ENCODE measurements around the gene BLOC1S4. TPM values are rescaled to one million over a fixed set of nuclear protein-coding genes. Genes with fewer than 3 reads are reported as not detected.

The BLOC1S4 gene
- total and polyA plus RNA-seq, 12 donors = 6.5 to 31.7 (median 17.5) TPM

DNA sequence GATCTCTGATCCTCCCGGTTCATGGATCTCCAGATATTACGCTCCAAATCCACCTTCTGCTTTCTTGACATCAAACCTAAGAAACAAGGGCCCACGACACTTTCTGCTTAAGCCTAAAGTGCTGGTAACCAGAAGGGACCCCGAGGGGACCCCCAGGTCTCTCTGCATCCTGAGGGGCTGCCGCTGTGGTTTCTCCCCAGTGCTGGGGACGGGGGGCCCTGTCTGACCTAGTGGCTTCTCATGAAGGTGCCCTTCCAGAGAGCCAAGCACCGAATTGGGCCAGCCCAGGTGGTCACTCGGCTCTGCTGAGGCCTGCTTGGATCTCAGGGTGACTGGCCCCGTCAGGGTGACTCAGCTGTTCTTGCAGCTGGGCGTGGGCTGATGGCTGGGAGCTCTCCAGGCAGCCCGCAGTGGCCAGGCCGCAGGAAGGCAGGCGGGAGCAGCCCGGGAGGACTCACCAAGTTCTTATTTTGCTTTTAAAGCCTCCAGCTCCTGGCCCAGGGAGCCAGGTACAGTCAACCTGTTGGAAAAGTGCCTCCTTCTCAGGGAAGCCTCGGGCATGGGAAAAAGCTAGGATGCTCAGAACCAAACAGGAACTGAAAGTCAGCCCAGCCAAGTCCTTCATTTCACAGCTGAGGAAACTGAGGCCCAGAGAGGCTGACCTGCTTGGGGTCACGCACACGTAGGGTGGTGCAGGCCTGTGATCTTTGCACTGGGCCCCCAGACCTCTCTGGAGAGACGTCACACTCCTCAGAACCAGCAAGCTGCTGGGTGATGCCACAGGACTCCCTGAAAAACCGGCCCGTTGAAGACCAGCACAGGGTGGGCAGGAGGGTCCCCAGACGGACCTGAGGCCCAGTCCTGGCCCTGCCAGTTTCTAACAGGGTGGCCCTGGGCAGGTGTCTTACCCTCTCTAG, 16.7 kb downstream of the BLOC1S4 start:
- TF ChIP-seq POLR2A (IDR thresholded peaks at IDR 0.05) = peak in 1 of 2 donors; percentile 72
- TF ChIP-seq, protein P1, sequence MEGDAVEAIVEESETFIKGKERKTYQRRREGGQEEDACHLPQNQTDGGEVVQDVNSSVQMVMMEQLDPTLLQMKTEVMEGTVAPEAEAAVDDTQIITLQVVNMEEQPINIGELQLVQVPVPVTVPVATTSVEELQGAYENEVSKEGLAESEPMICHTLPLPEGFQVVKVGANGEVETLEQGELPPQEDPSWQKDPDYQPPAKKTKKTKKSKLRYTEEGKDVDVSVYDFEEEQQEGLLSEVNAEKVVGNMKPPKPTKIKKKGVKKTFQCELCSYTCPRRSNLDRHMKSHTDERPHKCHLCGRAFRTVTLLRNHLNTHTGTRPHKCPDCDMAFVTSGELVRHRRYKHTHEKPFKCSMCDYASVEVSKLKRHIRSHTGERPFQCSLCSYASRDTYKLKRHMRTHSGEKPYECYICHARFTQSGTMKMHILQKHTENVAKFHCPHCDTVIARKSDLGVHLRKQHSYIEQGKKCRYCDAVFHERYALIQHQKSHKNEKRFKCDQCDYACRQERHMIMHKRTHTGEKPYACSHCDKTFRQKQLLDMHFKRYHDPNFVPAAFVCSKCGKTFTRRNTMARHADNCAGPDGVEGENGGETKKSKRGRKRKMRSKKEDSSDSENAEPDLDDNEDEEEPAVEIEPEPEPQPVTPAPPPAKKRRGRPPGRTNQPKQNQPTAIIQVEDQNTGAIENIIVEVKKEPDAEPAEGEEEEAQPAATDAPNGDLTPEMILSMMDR (IDR thresholded peaks at IDR 0.05) = no peak
- WGBS, 4 donors = 55 to 75% (median 58%) methylated on average over 9 to 21 of the region's 21 CpGs
- intact Hi-C loops (cut with DNase I) = no loop called here

DNA sequence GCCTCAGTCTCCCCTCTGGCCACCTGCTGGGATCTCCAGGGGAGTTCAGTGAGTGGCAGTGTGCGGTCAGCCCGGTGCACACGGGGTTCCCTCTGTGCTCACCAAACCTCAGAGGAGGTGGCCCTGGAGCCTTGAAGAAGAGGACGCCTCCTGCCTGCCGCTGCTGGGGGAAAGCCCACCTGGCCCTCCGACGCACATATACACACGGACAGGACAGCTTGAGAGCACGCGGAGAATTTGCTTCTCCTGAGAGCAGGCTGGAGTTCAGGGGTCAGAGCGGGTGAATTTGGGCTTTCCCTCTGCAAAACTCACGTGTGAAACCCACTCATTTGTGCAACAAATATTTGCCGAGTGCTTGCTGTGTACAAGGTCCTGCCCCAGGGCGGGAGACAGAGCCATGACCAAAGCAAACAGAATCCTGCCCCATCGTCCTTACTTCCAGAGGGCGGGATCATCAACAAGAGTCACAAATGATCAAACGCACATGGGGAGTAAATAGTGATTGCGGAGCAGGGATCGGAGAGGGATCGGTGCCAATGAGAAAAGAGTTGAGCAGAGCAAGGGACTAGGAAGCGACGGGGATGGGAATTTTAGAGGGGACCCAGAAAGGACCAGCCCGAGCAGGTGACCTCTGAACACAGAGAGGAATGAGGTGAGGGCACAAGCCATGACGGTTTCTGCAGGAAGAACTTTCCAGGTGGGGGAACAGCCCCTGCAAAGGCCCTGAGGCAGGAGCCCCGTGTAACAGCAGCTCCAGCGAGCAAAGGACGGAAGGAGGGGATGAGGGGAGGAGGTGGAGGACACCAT, 17.6 kb downstream of the BLOC1S4 start:
- 92 to 94% (median 93%) methylated on average over 17 to 27 of the region's 27 CpGs for WGBS, 4 donors
- H3K27me3 ChIP-seq = no peaks in the 10 kb centered on the region
- TF ChIP-seq, protein P1 (IDR thresholded peaks at IDR 0.05) = no peak
- TF ChIP-seq POLR2A (IDR thresholded peaks at IDR 0.05) = no peak
- no peak overlapping the region for H3K4me3 ChIP-seq
- H3K9me3 ChIP-seq (replicated peaks in 1 of 3) = no peaks in the 10 kb centered on the region
- H3K27ac ChIP-seq = peak overlapping the region in 1 of 5 donors; percentile 75
- intact Hi-C loops (cut with DNase I) = no loop called here
- peak in 1 of 7 donors; percentile 41 for DNase-seq
- no peaks in the 10 kb centered on the region for H3K36me3 ChIP-seq (replicated peaks in 1 of 2)
- peaks cover 9 to 10% of the 10 kb centered on the region in 2 donors for H3K4me1 ChIP-seq (replicated peaks in 1 of 2)

More for the DNA sequence above, 16.7 kb downstream of the BLOC1S4 start:
- H3K9me3 ChIP-seq (replicated peaks in 1 of 3) = no peaks in the 10 kb centered on the region
- H3K27ac ChIP-seq = peak overlapping the region in 3 of 5 donors; percentile 57 to 75 (median 67)
- H3K4me1 ChIP-seq (replicated peaks in 1 of 2) = peaks cover 9 to 10% of the 10 kb centered on the region in 2 donors
- H3K4me3 ChIP-seq = no peak overlapping the region
- DNase-seq = peak; percentile 78 to 94 (median 89)
- H3K27me3 ChIP-seq = no peaks in the 10 kb centered on the region
- no peaks in the 10 kb centered on the region for H3K36me3 ChIP-seq (replicated peaks in 1 of 2)

DNA sequence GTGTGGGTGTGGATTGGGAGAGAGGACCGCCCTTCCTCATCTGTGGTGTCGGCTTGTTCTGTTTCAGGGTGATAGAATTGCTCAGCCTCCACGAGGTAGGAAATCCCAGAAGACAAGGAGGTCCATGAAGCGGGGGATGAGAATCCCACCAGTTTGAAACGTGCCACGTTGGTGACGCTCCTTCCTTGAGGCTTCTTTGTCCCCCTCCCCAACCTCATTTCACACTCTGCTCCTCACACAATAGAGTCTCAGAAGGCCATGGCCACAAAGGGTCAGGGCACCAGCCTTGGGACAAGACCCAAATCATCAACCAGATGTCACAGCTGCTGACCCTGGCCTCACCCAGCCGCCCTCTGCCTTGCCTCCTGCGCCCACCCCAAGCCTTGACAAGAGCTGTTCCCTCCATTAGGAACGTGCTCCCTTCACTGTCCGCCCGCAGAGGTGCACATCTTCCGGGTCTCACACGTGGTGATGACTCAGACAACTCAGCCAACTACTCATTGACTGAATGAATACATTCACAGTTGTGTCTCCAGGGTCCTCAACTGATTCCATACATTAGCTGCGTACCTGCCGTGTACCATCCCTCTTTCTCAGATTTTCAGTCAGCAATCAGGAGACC, 18.3 kb downstream of the BLOC1S4 start:
- TF ChIP-seq POLR2A (IDR thresholded peaks at IDR 0.05) = no peak
- TF ChIP-seq, protein P1 (IDR thresholded peaks at IDR 0.05) = no peak
- intact Hi-C loops (cut with DNase I) = no loop called here
- DNase-seq = peak in 2 of 7 donors; percentile 20 to 31
- Histone ChIP-seq H3K27me3 (no peaks in the 10 kb centered on the region), H3K4me1 (replicated peaks in 1 of 2) (peaks cover 9 to 10% of the 10 kb centered on the region in 2 donors), H3K9me3 (replicated peaks in 1 of 3) (no peaks in the 10 kb centered on the region), H3K27ac (no peak overlapping the region), H3K36me3 (replicated peaks in 1 of 2) (no peaks in the 10 kb centered on the region), H3K4me3 (no peak overlapping the region)
- WGBS, 4 donors = 86 to 90% (median 88%) methylated on average over 16 of the region's 16 CpGs

DNA sequence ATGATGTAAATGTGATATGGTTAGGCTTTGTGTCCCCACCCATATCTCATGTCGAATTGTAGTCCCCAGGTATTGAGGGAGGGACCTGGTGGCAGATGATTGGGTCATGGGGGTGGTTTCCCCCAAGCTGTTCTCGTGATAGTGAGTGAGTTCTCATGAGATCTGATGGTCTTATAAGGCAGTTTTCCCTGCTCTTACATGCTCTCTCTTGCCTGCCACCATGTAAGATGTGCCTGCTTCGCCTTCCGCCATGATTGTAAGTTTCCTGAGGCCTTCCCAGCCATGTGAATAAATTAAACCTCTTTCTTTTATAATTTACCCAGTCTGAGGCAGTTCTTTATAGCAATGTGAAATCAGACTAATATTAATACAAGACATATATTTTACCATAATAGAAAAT, 23.9 kb downstream of the BLOC1S4 start:
- Histone ChIP-seq H3K9me3 (replicated peaks in 1 of 3) (no peaks in the 10 kb centered on the region), H3K4me1 (replicated peaks in 1 of 2) (no peaks in the 10 kb centered on the region), H3K27ac (no peak overlapping the region), H3K36me3 (replicated peaks in 1 of 2) (no peaks in the 10 kb centered on the region), H3K4me3 (no peak overlapping the region), H3K27me3 (no peaks in the 10 kb centered on the region)
- no peak for DNase-seq
- intact Hi-C loops (cut with DNase I) = no loop called here
- WGBS, 4 donors = 85 to 92% (median 87%) methylated on average over 4 of the region's 4 CpGs
- TF ChIP-seq POLR2A (IDR thresholded peaks at IDR 0.05) = no peak
- TF ChIP-seq, protein P1 (IDR thresholded peaks at IDR 0.05) = no peak
